Endodermal cell (in vitro differentiated cells): ENCODE results near the gene ZDHHC14. TPM values are rescaled to one million over a fixed set of nuclear protein-coding genes. Genes with fewer than 3 reads are reported as not detected.

ENCODE experiments used
- DNase-seq: peaks from one replicate; pipeline ENCODE4 v3.0.0-alpha.2; 2017
- H3K27ac ChIP-seq: 2 replicates; pipeline ENCODE4 v1.5.1; 2013; ENCODE audit warnings: mild to moderate bottlenecking, low read depth, low read length, moderate library complexity
- H3K27me3 ChIP-seq: 2 replicates; pipeline ENCODE4 v1.6.1; 2013; ENCODE audit warnings: mild to moderate bottlenecking, low read length, moderate library complexity; ENCODE audit not compliant: insufficient read depth, control insufficient read depth, poor library complexity, severe bottlenecking
- H3K36me3 ChIP-seq: 2 replicates; pipeline ENCODE4 v1.7.0; 2013; ENCODE audit warnings: mild to moderate bottlenecking, low read length, moderate library complexity; ENCODE audit not compliant: control insufficient read depth, insufficient read depth
- H3K4me1 ChIP-seq: one replicate; pipeline ENCODE4 v1.7.0; 2013; ENCODE audit warnings: low read length; ENCODE audit not compliant: control insufficient read depth, insufficient read depth
- H3K4me3 ChIP-seq: 2 replicates; pipeline ENCODE4 v1.5.1; 2013; ENCODE audit warnings: mild to moderate bottlenecking, low read length, moderate library complexity
- H3K9ac ChIP-seq: 2 replicates; pipeline ENCODE4 v1.6.1; 2013; ENCODE audit warnings: mild to moderate bottlenecking, low read length, moderate library complexity; ENCODE audit not compliant: poor library complexity, severe bottlenecking; ENCODE audit errors: extremely low read depth
- H3K9me3 ChIP-seq: 2 replicates; pipeline ENCODE4 v1.6.1; 2013; ENCODE audit warnings: mild to moderate bottlenecking, low read length, moderate library complexity; ENCODE audit not compliant: control insufficient read depth
- H3K27ac Mint-ChIP-seq: 2 replicates; pipeline ENCODE4 v1.8.0; 2020; ENCODE audit warnings: mixed read lengths
- H3K27me3 Mint-ChIP-seq: 2 replicates; pipeline ENCODE4 v1.8.0; 2021; ENCODE audit warnings: mild to moderate bottlenecking, mixed read lengths; ENCODE audit not compliant: insufficient read depth
- H3K36me3 Mint-ChIP-seq: 2 replicates; pipeline ENCODE4 v1.8.0; 2020; ENCODE audit warnings: low read depth, mixed read lengths
- H3K4me1 Mint-ChIP-seq: 2 replicates; pipeline ENCODE4 v1.8.0; 2020; ENCODE audit warnings: mixed read lengths
- H3K4me3 Mint-ChIP-seq: 2 replicates; pipeline ENCODE4 v1.8.0; 2020; ENCODE audit warnings: mild to moderate bottlenecking, moderate library complexity, mixed read lengths
- H3K9me3 Mint-ChIP-seq: 2 replicates; pipeline ENCODE4 v1.8.0; 2020; ENCODE audit warnings: mild to moderate bottlenecking, mixed read lengths
- CTCF ChIP-seq: fragments of 200-600 bp; sonication (generic); conservative IDR thresholded peaks from 2 replicates; pipeline ENCODE4 v1.5.0; 2021; ENCODE audit warnings: antibody characterized with exemption, mild to moderate bottlenecking
- WGBS, 2 experiments: methylation state at CpG; one replicate each; pipeline versions ENCODE4 v1.1.5 to v1.1.7; 2013; ENCODE audit warnings: missing lambda C conversion rate in 2 of 2, mixed read lengths in 1 of 2; ENCODE audit not compliant: insufficient coverage in 1 of 2, insufficient read length in 1 of 2; 5-methylcytosine and 5-hydroxymethylcytosine counted together
- total RNA-seq, 2 donors: library from RNA; stranded (reverse); fragmentation: NEBNext Ultra II Directional in 1 of 2; extraction: Animal tissue kit (Norgen Biotek cat#: 25700) in 1 of 2; gene quantifications; 2 replicates in 1 of 2; 3 replicates in 1 of 2; pipeline ENCODE4 v1.2.1, GENCODE V29; 2021

The ZDHHC14 gene
- total RNA-seq, 2 donors from 2014 or later, result 2.3 to 4.5 TPM

- Histone ChIP-seq H3K4me1 (peaks cover 5% of the 10 kb centered on the region), H3K27ac (no peak overlapping the region), H3K27me3 (no peaks in the 10 kb centered on the region), H3K36me3 (no peaks in the 10 kb centered on the region), H3K9ac (no peak overlapping the region), H3K4me3 (no peak overlapping the region), H3K9me3 (no peaks in the 10 kb centered on the region)
- DNase-seq, result no peak
- TF ChIP-seq CTCF, result no peak
- WGBS, 2 experiments, result 86 to 94% methylated on average over 4 to 12 of the region's 12 CpGs
- Mint-ChIP-seq H3K36me3 (no peaks in the 10 kb centered on the region), H3K27me3 (peaks cover 6% of the 10 kb centered on the region), H3K9me3 (no peaks in the 10 kb centered on the region), H3K4me3 (no peak overlapping the region), H3K4me1 (peaks cover 21% of the 10 kb centered on the region), H3K27ac (no peak overlapping the region)
Observed at GRCh38 chr6:157492249-157492648, 111.3 kb downstream of the ZDHHC14 start.

GRCh38 chr6:157492741-157493140, 111.8 kb downstream of the ZDHHC14 start:
- Mint-ChIP-seq H3K9me3 (no peaks in the 10 kb centered on the region), H3K27me3 (peaks cover 6% of the 10 kb centered on the region), H3K36me3 (no peaks in the 10 kb centered on the region), H3K4me1 (peaks cover 21% of the 10 kb centered on the region), H3K4me3 (no peak overlapping the region), H3K27ac (no peak overlapping the region)
- no peaks in the 10 kb centered on the region for H3K27me3 ChIP-seq
- whole genome bisulfite sequencing, 2 experiments, result 92 to 94% methylated on average over 2 to 3 of the region's 3 CpGs
- H3K27ac ChIP-seq, result no peak overlapping the region
- DNase-seq, result no peak
- no peaks in the 10 kb centered on the region for H3K9me3 ChIP-seq
- no peaks in the 10 kb centered on the region for H3K36me3 ChIP-seq
- H3K4me1 ChIP-seq, result peaks cover 5% of the 10 kb centered on the region
- TF ChIP-seq CTCF, result no peak
- no peak overlapping the region for H3K4me3 ChIP-seq
- no peak overlapping the region for H3K9ac ChIP-seq

- DNase-seq, result no peak
- no peak overlapping the region for H3K27ac ChIP-seq
- Mint-ChIP-seq H3K4me3 (no peak overlapping the region), H3K9me3 (no peaks in the 10 kb centered on the region), H3K27ac (no peak overlapping the region), H3K27me3 (peaks cover 6% of the 10 kb centered on the region), H3K36me3 (no peaks in the 10 kb centered on the region), H3K4me1 (peaks cover 20% of the 10 kb centered on the region)
- H3K4me3 ChIP-seq, result no peak overlapping the region
- H3K9ac ChIP-seq, result no peak overlapping the region
- WGBS, 2 experiments, result 91 to 98% methylated on average over 10 to 11 of the region's 11 CpGs
- H3K36me3 ChIP-seq, result no peaks in the 10 kb centered on the region
- peaks cover 5% of the 10 kb centered on the region for H3K4me1 ChIP-seq
- no peaks in the 10 kb centered on the region for H3K27me3 ChIP-seq
- TF ChIP-seq CTCF, result no peak
- H3K9me3 ChIP-seq, result no peaks in the 10 kb centered on the region
Observed at GRCh38 chr6:157493173-157493572, 112.2 kb downstream of the ZDHHC14 start.
